Stimulated activated CD8-positive, alpha-beta memory T cell treated with anti-CD3 and anti-CD28 coated beads, Interleukin-15, amount 100 ng/mL, for 24 hours (primary cell): ENCODE results near the gene SLC26A11.
"Not testable (repeated sequence)": the region's sequence is repeated elsewhere in the genome, so short reads cannot be mapped to it uniquely, and the experiment has no call there.

Experiments used
- DNase-seq: peaks from one replicate; pipeline ENCODE4 v3.0.0-alpha.2; 2020; ENCODE audit warnings: low read depth

The SLC26A11 gene

GRCh38 chr17:80244871-80245509, 24.8 kb downstream of the SLC26A11 start:
- no peak for DNase-seq

GRCh38 chr17:80245566-80246265, 25.5 kb downstream of the SLC26A11 start:
- no peak for DNase-seq

GRCh38 chr17:80246266-80246681, 26.0 kb downstream of the SLC26A11 start:
- no peak for DNase-seq

GRCh38 chr17:80246726-80247125, 26.5 kb downstream of the SLC26A11 start:
- DNase-seq, result no peak

GRCh38 chr17:80247561-80247960, 27.3 kb downstream of the SLC26A11 start:
- DNase-seq, result no peak

- DNase-seq, result no peak
These were observed 28.0 kb downstream of the SLC26A11 start for GRCh38 chr17:80248001-80248893.

GRCh38 chr17:80248894-80249710, 28.9 kb downstream of the SLC26A11 start:
- no peak for DNase-seq

- no peak for DNase-seq
These were observed 31.7 kb downstream of the SLC26A11 start for GRCh38 chr17:80251966-80252365.

GRCh38 chr17:80252871-80253270, 32.6 kb downstream of the SLC26A11 start:
- DNase-seq, result no peak

GRCh38 chr17:80253631-80254395, 33.6 kb downstream of the SLC26A11 start:
- DNase-seq, result no peak

- DNase-seq, result no peak
These were observed 34.4 kb downstream of the SLC26A11 start for GRCh38 chr17:80254396-80255251.

GRCh38 chr17:80256034-80256350, 35.8 kb downstream of the SLC26A11 start:
- DNase-seq, result no peak

GRCh38 chr17:80257716-80258213, 37.5 kb downstream of the SLC26A11 start:
- no peak for DNase-seq

- DNase-seq, result not testable (repeated sequence)
These were observed 38.1 kb downstream of the SLC26A11 start for GRCh38 chr17:80258296-80258695.

GRCh38 chr17:80259457-80260068, 39.3 kb downstream of the SLC26A11 start:
- no peak for DNase-seq

GRCh38 chr17:80260069-80260535, 39.9 kb downstream of the SLC26A11 start:
- no peak for DNase-seq

- no peak for DNase-seq
These were observed 40.5 kb downstream of the SLC26A11 start, which contains the start of gene RNF213 for GRCh38 chr17:80260791-80261158. RNF213 (plus strand) TSS chr17:80260852; CDS start chr17:80263682, 2,830 bp downstream.

GRCh38 chr17:80261159-80261894, 41.1 kb downstream of the SLC26A11 start:
- DNase-seq, result no peak

- no peak for DNase-seq
These were observed 41.7 kb downstream of the SLC26A11 start for GRCh38 chr17:80261895-80262279.
